ENCODE measurements around the gene NMBR. TPM values are rescaled to one million over a fixed set of nuclear protein-coding genes. Genes with fewer than 3 reads are reported as not detected.

The NMBR gene
- total RNA-seq = not detected in 2 replicates
- not detected for total RNA-seq (2013)
- 0.09 TPM in 1 of 2 replicates, not detected in the other for polyA plus RNA-seq
- not detected in 2 replicates for polyA minus RNA-seq

DNA sequence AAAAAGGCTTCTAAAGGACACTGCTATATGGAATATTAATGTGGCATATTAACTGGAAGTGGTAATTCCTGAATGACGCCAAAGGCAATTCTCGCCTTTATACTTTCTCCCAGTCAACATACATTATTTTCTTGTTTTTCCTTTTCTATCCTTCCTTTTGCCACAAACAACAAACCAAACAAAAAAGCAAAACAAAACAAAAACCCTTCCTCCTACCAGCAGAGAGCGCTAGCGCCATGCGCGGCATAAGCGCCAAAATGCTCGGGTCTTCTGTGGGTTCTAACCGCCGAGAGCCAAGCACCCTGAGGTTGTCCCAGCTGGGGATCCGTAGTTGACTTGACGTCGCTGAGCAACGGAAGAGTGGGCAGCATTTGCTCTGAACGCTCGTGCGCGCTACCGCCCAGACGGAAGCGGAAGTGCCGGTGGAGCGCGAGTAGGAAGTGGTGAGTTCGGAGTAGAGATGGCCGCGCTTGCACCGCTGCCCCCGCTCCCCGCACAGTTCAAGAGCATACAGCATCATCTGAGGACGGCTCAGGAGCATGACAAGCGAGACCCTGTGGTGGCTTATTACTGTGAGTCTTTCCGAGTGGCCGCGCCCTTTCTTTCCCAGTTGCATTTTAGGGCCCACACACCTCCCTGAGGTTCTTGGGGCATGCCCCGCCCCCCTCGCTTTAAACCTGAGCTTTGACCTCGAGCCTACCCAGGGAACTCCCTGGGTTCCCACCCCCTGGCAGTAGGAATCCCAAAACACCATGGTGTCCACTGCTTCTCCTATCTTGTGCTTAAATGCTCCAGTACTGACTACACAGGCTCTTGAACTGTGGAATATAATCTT is at the start of gene NMBR, which contains the start of gene VTA1:
TSS of gene NMBR (minus strand) at position 295 of the 835 bp plus-strand sequence. CDS start 58,464 bp downstream, outside the sequence.
TSS of gene VTA1 (plus strand) at position 436 of the 835 bp plus-strand sequence. CDS start at position 461, 25 bp downstream.
- Histone ChIP-seq H3K27ac (ENCODE audit: low read length in 2 of 2) (peak within 1 kb of the TSS; percentile 60 to 69), H3K4me2 (replicated peaks; ENCODE audit: low read depth, low read length, poor library complexity, severe bottlenecking) (peak within 1 kb of the TSS; percentile 90), H3K9me3 (ENCODE audit: control extremely low read depth in 1 of 3, control insufficient read depth in 2 of 3, insufficient read depth in 1 of 3, low read length in 2 of 3) (no peaks in the 10 kb centered on the region), H3K27me3 (replicated peaks in 1 of 4; ENCODE audit: control extremely low read depth in 1 of 4, control insufficient read depth in 3 of 4, insufficient read depth in 4 of 4, low read length in 3 of 4) (peaks cover 0 to 3% (median 0%) of the 10 kb centered on the region in 4 experiments), H3K36me3 (replicated peaks in 1 of 2; ENCODE audit: control extremely low read depth in 1 of 2, control insufficient read depth in 1 of 2, extremely low read depth in 1 of 2, insufficient read depth in 2 of 2, low read length in 1 of 2) (peaks cover 0 to 2% of the 10 kb centered on the region in 2 experiments), H3K79me2 (ENCODE audit: control insufficient read depth, insufficient read depth, low read length) (peaks cover 76% of the 10 kb centered on the region), H3K4me3 (ENCODE audit: control extremely low read depth in 1 of 5, extremely low read depth in 1 of 5, insufficient read depth in 1 of 5, low read depth in 2 of 5, low read length in 4 of 5) (peak within 1 kb of the TSS; percentile 84 to 97 (median 94)), H3K4me1 (ENCODE audit: control insufficient read depth in 2 of 2, insufficient read depth in 2 of 2, low read length in 2 of 2) (peaks cover 21 to 24% of the 10 kb centered on the region in 2 donors), H3K9ac (ENCODE audit: low read length) (peak within 1 kb of the TSS; percentile 81), H2AFZ (ENCODE audit: insufficient read depth, low read depth, low read length, poor library complexity, severe bottlenecking) (peak within 1 kb of the TSS; percentile 82), H4K20me1 (ENCODE audit: control insufficient read depth, insufficient read depth, low read length, poor library complexity, severe bottlenecking) (peaks cover 12% of the 10 kb centered on the region)
- TF ChIP-seq EZH2 (IDR thresholded peaks at IDR 0.05; ENCODE audit: borderline replicate concordance, insufficient read depth, low read depth, low read length, poor library complexity, severe bottlenecking) = no peak
- TF ChIP-seq, protein P1, sequence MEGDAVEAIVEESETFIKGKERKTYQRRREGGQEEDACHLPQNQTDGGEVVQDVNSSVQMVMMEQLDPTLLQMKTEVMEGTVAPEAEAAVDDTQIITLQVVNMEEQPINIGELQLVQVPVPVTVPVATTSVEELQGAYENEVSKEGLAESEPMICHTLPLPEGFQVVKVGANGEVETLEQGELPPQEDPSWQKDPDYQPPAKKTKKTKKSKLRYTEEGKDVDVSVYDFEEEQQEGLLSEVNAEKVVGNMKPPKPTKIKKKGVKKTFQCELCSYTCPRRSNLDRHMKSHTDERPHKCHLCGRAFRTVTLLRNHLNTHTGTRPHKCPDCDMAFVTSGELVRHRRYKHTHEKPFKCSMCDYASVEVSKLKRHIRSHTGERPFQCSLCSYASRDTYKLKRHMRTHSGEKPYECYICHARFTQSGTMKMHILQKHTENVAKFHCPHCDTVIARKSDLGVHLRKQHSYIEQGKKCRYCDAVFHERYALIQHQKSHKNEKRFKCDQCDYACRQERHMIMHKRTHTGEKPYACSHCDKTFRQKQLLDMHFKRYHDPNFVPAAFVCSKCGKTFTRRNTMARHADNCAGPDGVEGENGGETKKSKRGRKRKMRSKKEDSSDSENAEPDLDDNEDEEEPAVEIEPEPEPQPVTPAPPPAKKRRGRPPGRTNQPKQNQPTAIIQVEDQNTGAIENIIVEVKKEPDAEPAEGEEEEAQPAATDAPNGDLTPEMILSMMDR (IDR thresholded peaks at IDR 0.05) = peak; percentile 96
- under 1% methylated on average over 38 of the region's 38 CpGs for WGBS (ENCODE audit: insufficient coverage)
- Mint-ChIP-seq H3K4me1 (peaks cover 55% of the 10 kb centered on the region), H3K4me3 (peak within 1 kb of the TSS; percentile 88), H3K9me3 (ENCODE audit: insufficient read depth) (no peaks in the 10 kb centered on the region), H3K27me3 (peaks cover 3% of the 10 kb centered on the region), H3K27ac (peak within 1 kb of the TSS; percentile 81)
- ATAC-seq (ENCODE audit: low read depth) = peak; percentile 98
- CTCF ChIA-PET = interaction anchor here (0.7 to 3.5 kb wide), 9 partner anchors 9 to 1304 kb away, joined by 3 to 18 read pairs (median 4); partner anchors contain the start of genes ADAT2 and PEX3
- intact Hi-C loops (cut with micrococcal nuclease) = loop anchor here (1.0 to 10.0 kb wide), 7 partner anchors 60 to 1696 kb away; partner anchors contain the start of genes ADAT2, AIG1, LTV1 and PEX3
- DNase-seq = peak; percentile 99
- POLR2A ChIA-PET = interaction anchor here (1.4 kb wide), 1 partner anchor 9 kb away, joined by 3 read pairs; no protein-coding TSS in a partner anchor
